ENCODE results near the gene TMEM214.

The TMEM214 gene

GRCh38 chr2:27033253-27033852 is 588 bp downstream of the TMEM214 start:
- DNase-seq (ENCODE audit: low spot score in 2 of 2) (no peak), ATAC-seq (replicated peaks; ENCODE audit: extremely low read depth, poor library complexity, severe bottlenecking) (peak; percentile 29)
- Mint-ChIP-seq H3K4me3 (peak overlapping the region; percentile 92), H3K4me1 (peaks cover 52% of the 10 kb centered on the region), H3K36me3 (ENCODE audit: insufficient read depth) (peaks cover 6% of the 10 kb centered on the region), H3K27ac (ENCODE audit: low read depth) (peak overlapping the region; percentile 89), H3K9me3 (no peaks in the 10 kb centered on the region), H3K27me3 (no peaks in the 10 kb centered on the region)

- Mint-ChIP-seq H3K9me3 (no peaks in the 10 kb centered on the region), H3K27ac (ENCODE audit: low read depth) (no peak overlapping the region), H3K4me3 (no peak overlapping the region), H3K36me3 (ENCODE audit: insufficient read depth) (peaks cover 19% of the 10 kb centered on the region), H3K4me1 (peaks cover 33% of the 10 kb centered on the region), H3K27me3 (no peaks in the 10 kb centered on the region)
- DNase-seq (ENCODE audit: low spot score in 2 of 2) (no peak), ATAC-seq (replicated peaks; ENCODE audit: extremely low read depth, poor library complexity, severe bottlenecking) (no peak)
Measured at GRCh38 chr2:27038012-27038411, 5.2 kb downstream of the TMEM214 start.

GRCh38 chr2:27038631-27039339 is 6.0 kb downstream of the TMEM214 start:
- no peak overlapping the region for H3K4me3 Mint-ChIP-seq
- H3K4me1 Mint-ChIP-seq, result peaks cover 26% of the 10 kb centered on the region
- H3K27me3 Mint-ChIP-seq, result no peaks in the 10 kb centered on the region
- H3K27ac Mint-ChIP-seq (ENCODE audit: low read depth), result no peak overlapping the region
- ATAC-seq (replicated peaks; ENCODE audit: extremely low read depth, poor library complexity, severe bottlenecking), result no peak
- no peak for DNase-seq (ENCODE audit: low spot score in 2 of 2)
- peaks cover 17% of the 10 kb centered on the region for H3K36me3 Mint-ChIP-seq (ENCODE audit: insufficient read depth)
- no peaks in the 10 kb centered on the region for H3K9me3 Mint-ChIP-seq

GRCh38 chr2:27039426-27039825 is 6.7 kb downstream of the TMEM214 start:
- Mint-ChIP-seq H3K9me3 (no peaks in the 10 kb centered on the region), H3K36me3 (ENCODE audit: insufficient read depth) (peaks cover 17% of the 10 kb centered on the region), H3K4me3 (no peak overlapping the region), H3K27ac (ENCODE audit: low read depth) (no peak overlapping the region), H3K27me3 (no peaks in the 10 kb centered on the region), H3K4me1 (peaks cover 19% of the 10 kb centered on the region)
- ATAC-seq (replicated peaks; ENCODE audit: extremely low read depth, poor library complexity, severe bottlenecking) (no peak), DNase-seq (ENCODE audit: low spot score in 2 of 2) (no peak)

GRCh38 chr2:27039871-27040270 is 7.1 kb downstream of the TMEM214 start:
- Mint-ChIP-seq H3K36me3 (ENCODE audit: insufficient read depth) (peaks cover 17% of the 10 kb centered on the region), H3K4me3 (no peak overlapping the region), H3K27me3 (no peaks in the 10 kb centered on the region), H3K9me3 (no peaks in the 10 kb centered on the region), H3K4me1 (peaks cover 15% of the 10 kb centered on the region), H3K27ac (ENCODE audit: low read depth) (no peak overlapping the region)
- no peak for ATAC-seq (replicated peaks; ENCODE audit: extremely low read depth, poor library complexity, severe bottlenecking)
- DNase-seq (ENCODE audit: low spot score in 2 of 2), result no peak

GRCh38 chr2:27040282-27040681 is 7.5 kb downstream of the TMEM214 start:
- Mint-ChIP-seq H3K27ac (ENCODE audit: low read depth) (peak overlapping the region; percentile 56), H3K9me3 (no peaks in the 10 kb centered on the region), H3K27me3 (no peaks in the 10 kb centered on the region), H3K4me3 (no peak overlapping the region), H3K36me3 (ENCODE audit: insufficient read depth) (peaks cover 17% of the 10 kb centered on the region), H3K4me1 (peaks cover 11% of the 10 kb centered on the region)
- DNase-seq (ENCODE audit: low spot score in 2 of 2), result no peak
- no peak for ATAC-seq (replicated peaks; ENCODE audit: extremely low read depth, poor library complexity, severe bottlenecking)

GRCh38 chr2:27041752-27042151 is 9.0 kb downstream of the TMEM214 start:
- no peaks in the 10 kb centered on the region for H3K9me3 Mint-ChIP-seq
- DNase-seq (ENCODE audit: low spot score in 2 of 2), result no peak
- no peak overlapping the region for H3K4me3 Mint-ChIP-seq
- peak overlapping the region; percentile 56 for H3K27ac Mint-ChIP-seq (ENCODE audit: low read depth)
- no peaks in the 10 kb centered on the region for H3K4me1 Mint-ChIP-seq
- ATAC-seq (replicated peaks; ENCODE audit: extremely low read depth, poor library complexity, severe bottlenecking), result no peak
- peaks cover 17% of the 10 kb centered on the region for H3K36me3 Mint-ChIP-seq (ENCODE audit: insufficient read depth)
- no peaks in the 10 kb centered on the region for H3K27me3 Mint-ChIP-seq

GRCh38 chr2:27042159-27042661 is 9.4 kb downstream of the TMEM214 start:
- Mint-ChIP-seq H3K36me3 (ENCODE audit: insufficient read depth) (peaks cover 17% of the 10 kb centered on the region), H3K4me3 (no peak overlapping the region), H3K9me3 (no peaks in the 10 kb centered on the region), H3K27ac (ENCODE audit: low read depth) (no peak overlapping the region), H3K27me3 (no peaks in the 10 kb centered on the region), H3K4me1 (no peaks in the 10 kb centered on the region)
- ATAC-seq (replicated peaks; ENCODE audit: extremely low read depth, poor library complexity, severe bottlenecking) (no peak), DNase-seq (ENCODE audit: low spot score in 2 of 2) (no peak)

- peaks cover 17% of the 10 kb centered on the region for H3K36me3 Mint-ChIP-seq (ENCODE audit: insufficient read depth)
- DNase-seq (ENCODE audit: low spot score in 2 of 2) (no peak), ATAC-seq (replicated peaks; ENCODE audit: extremely low read depth, poor library complexity, severe bottlenecking) (no peak)
- no peak overlapping the region for H3K27ac Mint-ChIP-seq (ENCODE audit: low read depth)
- H3K9me3 Mint-ChIP-seq, result no peaks in the 10 kb centered on the region
- no peaks in the 10 kb centered on the region for H3K27me3 Mint-ChIP-seq
- no peaks in the 10 kb centered on the region for H3K4me1 Mint-ChIP-seq
- no peak overlapping the region for H3K4me3 Mint-ChIP-seq
Measured at GRCh38 chr2:27042985-27043634, 10.3 kb downstream of the TMEM214 start.

GRCh38 chr2:27049422-27050280 is 16.9 kb downstream of the TMEM214 start:
- Mint-ChIP-seq H3K9me3 (peaks cover 8% of the 10 kb centered on the region), H3K27ac (ENCODE audit: low read depth) (peak overlapping the region; percentile 100), H3K36me3 (ENCODE audit: insufficient read depth) (peaks cover 36% of the 10 kb centered on the region), H3K27me3 (peaks cover 13% of the 10 kb centered on the region), H3K4me3 (peak overlapping the region; percentile 98), H3K4me1 (peaks cover 30% of the 10 kb centered on the region)
- peak; percentile 22 for ATAC-seq (replicated peaks; ENCODE audit: extremely low read depth, poor library complexity, severe bottlenecking)
- peak in 1 of 2 donors; percentile 37 for DNase-seq (ENCODE audit: low spot score in 2 of 2)

- peaks cover 8% of the 10 kb centered on the region for H3K9me3 Mint-ChIP-seq
- peak overlapping the region; percentile 98 for H3K4me3 Mint-ChIP-seq
- peak; percentile 72 for ATAC-seq (replicated peaks; ENCODE audit: extremely low read depth, poor library complexity, severe bottlenecking)
- H3K27me3 Mint-ChIP-seq, result peaks cover 13% of the 10 kb centered on the region
- H3K27ac Mint-ChIP-seq (ENCODE audit: low read depth), result peak overlapping the region; percentile 100
- peaks cover 40% of the 10 kb centered on the region for H3K36me3 Mint-ChIP-seq (ENCODE audit: insufficient read depth)
- DNase-seq (ENCODE audit: low spot score in 2 of 2), result peak; percentile 94 to 98
- peaks cover 30% of the 10 kb centered on the region for H3K4me1 Mint-ChIP-seq
Measured at GRCh38 chr2:27050281-27050995, 17.7 kb downstream of the TMEM214 start.
